Adrenal gland (tissue), 12 donors: ENCODE data around the gene ARHGEF12. TPM values are rescaled to one million over a fixed set of nuclear protein-coding genes. Genes with fewer than 3 reads are reported as not detected.

Source experiments
- DNase-seq, 7 donors: peaks; one replicate each; pipeline ENCODE4 v3.0.0-alpha.2; 2019 to 2020
- H3K27ac ChIP-seq, 5 donors: fragments of 200-600 bp; sonication (generic) in 4 of 5; 1 replicate in 3 of 5; 2 replicates in 2 of 5; pipeline versions ENCODE4 v1.5.1 to v1.8.0; 2016 to 2020; ENCODE audit warnings: mild to moderate bottlenecking in 1 of 5
- H3K27me3 ChIP-seq: fragments of 200-600 bp; 2 replicates; pipeline ENCODE4 v1.8.0; 2021
- H3K36me3 ChIP-seq, 2 donors: fragments of 200-600 bp; replicated peaks in 1 of 2; 1 replicate in 1 of 2; 2 replicates in 1 of 2; pipeline versions ENCODE4 v1.5.1 to v1.8.0; 2018 to 2022
- H3K4me1 ChIP-seq, 2 donors: fragments of 200-600 bp; replicated peaks in 1 of 2; 1 replicate in 1 of 2; 2 replicates in 1 of 2; pipeline versions ENCODE4 v1.5.1 to v1.8.0; 2018 to 2021
- H3K4me3 ChIP-seq, 4 donors: fragments of 200-600 bp; sonication (generic) in 3 of 4; one replicate each; pipeline ENCODE4 v1.5.1; 2016 to 2018
- H3K9me3 ChIP-seq, 3 donors: fragments of 200-600 bp; sonication (generic) in 1 of 3; replicated peaks in 1 of 3; 1 replicate in 2 of 3; 2 replicates in 1 of 3; pipeline versions ENCODE4 v1.5.1 to v1.8.0; 2016 to 2021
- CTCF ChIP-seq, 6 experiments: fragments of 450-650 bp in 4 of 6; fragments of 200-600 bp in 2 of 6; sonication (generic) in 1 of 6; IDR thresholded peaks; 1 replicate in 5 of 6; 2 replicates in 1 of 6; pipeline versions ENCODE4 v1.5.1 to v1.8.0; 2016 to 2021; ENCODE audit warnings: antibody characterized with exemption in 6 of 6, mild to moderate bottlenecking in 2 of 6, moderate library complexity in 1 of 6
- POLR2A ChIP-seq, 2 donors: fragments of 450-650 bp; IDR thresholded peaks; one replicate each; pipeline ENCODE4 v1.6.1; 2017; ENCODE audit warnings: antibody characterized with exemption in 2 of 2, mild to moderate bottlenecking in 2 of 2, moderate library complexity in 1 of 2
- WGBS, 4 donors: extraction: QIAGEN DNeasy Blood & Tissue Kit in 2 of 4; methylation state at CpG; one replicate each; pipeline versions ENCODE4 v1.1.5 to v1.1.7; 2013 to 2017; 5-methylcytosine and 5-hydroxymethylcytosine counted together
- intact Hi-C, 2 donors: fragments of 100-400 bp; cut with DNase I; formaldehyde crosslinking; loops; one replicate each; pipeline versions ENCODE4 v1.14.1 to v1.15.0; 2022 to 2023
- polyA plus RNA-seq, 3 donors: library from polyadenylated mRNA; stranded (reverse); fragments of 200-250 nt in 2 of 3; fragments of 350-450 nt in 1 of 3; fragmentation: Illumina TruSeq in 1 of 3; extraction: RNeasy Lipid Tissue Mini Kit (QIAGEN cat#74804) in 1 of 3; gene quantifications; one replicate each; pipeline ENCODE4 v1.2.3, GENCODE V29; 2013 to 2014
- total RNA-seq, 9 donors: library from RNA; depleted of rRNA in 4 of 9; stranded (reverse); fragments of >200 nt in 4 of 9; fragments of 120-200 nt in 1 of 9; fragmentation: NEBNext Ultra II Directional in 1 of 9; extraction: Animal tissue kit (Norgen Biotek cat#: 25700) in 1 of 9; gene quantifications; one replicate each; pipeline versions ENCODE4 v1.1.0 to v1.2.4, GENCODE V29; 2013 to 2023
- donor health status: healthy with polysubstance abuse.
- donor health status: Bipolar disorder and iron deficiency.
- donor health status: DM: yes; HTN: yes; CAD: no.
- donor health status: DM: no; HTN: no; CAD: no.
- donor health status: DM: no; HTN: no; CAD: no.
- donor health status: DM: yes; HTN: yes; CAD: no.

ARHGEF12 gene
- total and polyA plus RNA-seq, 12 donors = 20.2 to 125 (median 94.2) TPM

GRCh38 chr11:120342678-120343077 is 6.5 kb downstream of the ARHGEF12 start:
- 49 to 68% (median 57%) methylated on average over 3 of the region's 3 CpGs for WGBS, 4 donors
- no peaks in the 10 kb centered on the region for H3K27me3 ChIP-seq
- no peak overlapping the region for H3K27ac ChIP-seq
- H3K4me1 ChIP-seq = peaks cover 29 to 93% of the 10 kb centered on the region in 2 donors
- H3K4me3 ChIP-seq = no peak overlapping the region
- intact Hi-C loops = loop anchor here in 1 of 2 donors (10.0 kb wide), 1 partner anchor 52 kb away; no protein-coding TSS in a partner anchor
- TF ChIP-seq CTCF (IDR thresholded peaks at IDR 0.05) = no peak
- no peak for TF ChIP-seq POLR2A (IDR thresholded peaks at IDR 0.05)
- H3K9me3 ChIP-seq = no peaks in the 10 kb centered on the region
- no peaks in the 10 kb centered on the region for H3K36me3 ChIP-seq
- DNase-seq = no peak

DNA sequence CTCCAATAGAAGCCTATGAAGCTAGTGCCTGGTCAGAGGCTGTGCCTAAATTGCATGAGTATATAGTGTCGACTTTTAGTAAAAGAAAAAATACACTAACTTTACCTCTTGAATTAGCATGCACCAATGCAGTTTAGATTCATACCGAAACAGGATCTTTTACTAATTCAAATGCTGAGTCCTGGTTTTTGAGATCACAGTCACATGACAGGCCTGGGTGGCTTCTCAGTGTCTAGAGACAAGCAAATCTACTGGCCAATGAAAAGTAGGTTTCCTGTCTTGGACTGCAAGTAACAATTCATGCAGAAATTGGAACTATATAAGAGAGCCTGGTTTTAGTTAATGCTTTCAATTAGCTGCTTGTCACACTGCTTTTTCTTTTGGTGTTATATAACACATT is 7.2 kb downstream of the ARHGEF12 start:
- no peaks in the 10 kb centered on the region for H3K27me3 ChIP-seq
- H3K4me1 ChIP-seq = peaks cover 22 to 89% of the 10 kb centered on the region in 2 donors
- TF ChIP-seq POLR2A (IDR thresholded peaks at IDR 0.05) = no peak
- no peak for TF ChIP-seq CTCF (IDR thresholded peaks at IDR 0.05)
- no peaks in the 10 kb centered on the region for H3K9me3 ChIP-seq
- H3K4me3 ChIP-seq = no peak overlapping the region
- intact Hi-C loops = loop anchor here in 1 of 2 donors (10.0 kb wide), 1 partner anchor 51 kb away; no protein-coding TSS in a partner anchor
- 78 to 84% (median 82%) methylated on average over 2 of the region's 2 CpGs for WGBS, 4 donors
- peak in 1 of 7 donors; percentile 39 for DNase-seq
- H3K27ac ChIP-seq = no peak overlapping the region
- H3K36me3 ChIP-seq = no peaks in the 10 kb centered on the region

- no peak overlapping the region for H3K4me3 ChIP-seq
- H3K27me3 ChIP-seq = no peaks in the 10 kb centered on the region
- peaks cover 19 to 86% of the 10 kb centered on the region in 2 donors for H3K4me1 ChIP-seq
- TF ChIP-seq POLR2A (IDR thresholded peaks at IDR 0.05) (no peak), CTCF (IDR thresholded peaks at IDR 0.05) (no peak)
- no peaks in the 10 kb centered on the region for H3K36me3 ChIP-seq
- no peaks in the 10 kb centered on the region for H3K9me3 ChIP-seq
- no peak for DNase-seq
- intact Hi-C loops = loop anchor here in 1 of 2 donors (10.0 kb wide), 1 partner anchor 50 kb away; no protein-coding TSS in a partner anchor
- H3K27ac ChIP-seq = no peak overlapping the region
- 33 to 65% (median 59%) methylated on average over 1 of the region's 1 CpG for WGBS, 4 donors
These were observed 8.2 kb downstream of the ARHGEF12 start for GRCh38 chr11:120344302-120345004.

DNA sequence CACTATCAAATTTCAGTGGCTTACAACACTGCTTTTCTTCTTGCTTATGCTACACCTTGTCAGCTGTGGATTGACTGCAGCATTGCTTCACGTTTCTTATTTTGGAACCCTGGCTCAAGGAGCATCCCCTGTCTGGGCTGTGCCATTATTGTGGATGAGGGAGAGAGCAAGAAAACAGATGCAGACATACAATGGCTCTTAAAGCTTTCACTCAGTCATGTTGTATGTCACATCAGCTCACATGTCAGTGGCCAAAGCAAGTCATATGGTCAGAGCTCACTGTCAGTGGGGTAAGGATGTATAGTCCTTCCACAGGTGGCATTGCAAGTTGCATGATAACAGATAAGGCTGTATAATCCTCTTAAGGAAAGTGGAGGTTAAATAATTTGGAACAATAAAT is 10.0 kb downstream of the ARHGEF12 start:
- intact Hi-C loops = loop anchor here in 1 of 2 donors (10.0 kb wide), 1 partner anchor 49 kb away; no protein-coding TSS in a partner anchor
- no peak for DNase-seq
- TF ChIP-seq POLR2A (IDR thresholded peaks at IDR 0.05) (no peak), CTCF (IDR thresholded peaks at IDR 0.05) (no peak)
- H3K9me3 ChIP-seq = no peaks in the 10 kb centered on the region
- H3K4me1 ChIP-seq = peaks cover 15 to 73% of the 10 kb centered on the region in 2 donors
- no peak overlapping the region for H3K4me3 ChIP-seq
- H3K27ac ChIP-seq = peak overlapping the region in 1 of 5 donors; percentile 11
- 32 to 48% (median 38%) methylated on average over 1 of the region's 1 CpG for WGBS, 4 donors
- no peaks in the 10 kb centered on the region for H3K36me3 ChIP-seq
- H3K27me3 ChIP-seq = no peaks in the 10 kb centered on the region
